ENCODE results near the gene LDAF1. TPM values are rescaled to one million over a fixed set of nuclear protein-coding genes. Genes with fewer than 3 reads are reported as not detected.
"Not testable (repeated sequence)": the region's sequence is repeated elsewhere in the genome, so short reads cannot be mapped to it uniquely, and the experiment has no call there.

LDAF1 gene
- total and polyA plus RNA-seq, 9 donors, result 28.0 to 38.8 (median 31.7) TPM

- H3K36me3 ChIP-seq (ENCODE audit: control insufficient read depth, insufficient read depth, low read length), result peaks cover 36% of the 10 kb centered on the region
- H3K27ac ChIP-seq (ENCODE audit: low read length); H3K9me3 ChIP-seq (replicated peaks; ENCODE audit: control insufficient read depth, low read depth, low read length); H3K4me3 ChIP-seq (ENCODE audit: low read length); H3K27me3 ChIP-seq (ENCODE audit: control insufficient read depth, insufficient read depth, low read length); DNase-seq; H3K4me1 ChIP-seq (ENCODE audit: control insufficient read depth, insufficient read depth, low read length): not testable (repeated sequence)
- WGBS (ENCODE audit: insufficient coverage), result 92% methylated on average over 6 of the region's 8 CpGs
Observed at GRCh38 chr16:21170116-21170515, 11.6 kb downstream of the LDAF1 start.

DNA sequence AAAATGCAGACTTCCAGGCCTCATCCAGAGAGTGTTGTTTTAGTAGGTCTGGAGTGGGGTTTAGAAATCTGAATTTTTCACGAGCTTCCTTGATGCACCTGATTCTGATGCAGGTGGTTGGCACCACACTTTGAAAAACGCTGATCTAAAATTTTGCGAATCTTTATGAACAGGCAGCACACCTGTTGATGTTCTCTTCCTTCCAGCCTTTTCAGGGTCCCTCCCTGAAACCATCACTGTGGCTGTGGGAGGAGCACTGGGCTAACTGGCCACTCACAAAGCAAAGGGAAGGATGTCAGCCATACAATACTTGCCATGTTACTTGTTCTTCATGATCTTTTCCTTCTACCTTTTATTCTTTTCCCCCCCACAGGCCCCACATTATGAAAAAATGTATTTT, 14.2 kb downstream of the LDAF1 start:
- DNase-seq, result no peak
- 100% methylated on average over 3 of the region's 3 CpGs for WGBS (ENCODE audit: insufficient coverage)
- H3K27ac ChIP-seq (ENCODE audit: low read length), result no peak overlapping the region
- H3K36me3 ChIP-seq (ENCODE audit: control insufficient read depth, insufficient read depth, low read length), result peaks cover 30% of the 10 kb centered on the region
- no peaks in the 10 kb centered on the region for H3K9me3 ChIP-seq (replicated peaks; ENCODE audit: control insufficient read depth, low read depth, low read length)
- H3K27me3 ChIP-seq (ENCODE audit: control insufficient read depth, insufficient read depth, low read length), result no peaks in the 10 kb centered on the region
- no peaks in the 10 kb centered on the region for H3K4me1 ChIP-seq (ENCODE audit: control insufficient read depth, insufficient read depth, low read length)
- no peak overlapping the region for H3K4me3 ChIP-seq (ENCODE audit: low read length)

DNA sequence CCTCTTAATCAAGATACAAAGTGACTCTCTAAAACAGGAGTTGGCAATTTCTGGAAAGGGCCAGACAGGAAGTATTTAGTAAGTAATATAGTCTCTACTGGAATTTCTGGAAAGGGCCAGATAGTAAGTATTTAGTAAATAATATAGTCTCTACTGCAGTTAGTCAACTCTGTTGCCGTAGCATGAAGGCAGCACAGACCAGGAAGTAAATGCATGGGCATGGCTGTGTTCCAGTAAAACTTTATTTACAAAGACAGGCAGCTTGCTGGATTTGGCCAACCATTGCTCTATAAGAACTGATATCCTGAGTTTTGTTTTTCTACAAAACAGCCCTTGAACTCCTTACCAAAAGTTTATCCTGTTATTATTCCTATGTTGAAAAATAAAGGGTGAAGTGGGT, 16.9 kb downstream of the LDAF1 start:
- WGBS (ENCODE audit: insufficient coverage), result no CpG with 5 or more reads among the region's 1 CpG
- no peaks in the 10 kb centered on the region for H3K4me1 ChIP-seq (ENCODE audit: control insufficient read depth, insufficient read depth, low read length)
- H3K36me3 ChIP-seq (ENCODE audit: control insufficient read depth, insufficient read depth, low read length), result peaks cover 29% of the 10 kb centered on the region
- no peak overlapping the region for H3K27ac ChIP-seq (ENCODE audit: low read length)
- H3K9me3 ChIP-seq (replicated peaks; ENCODE audit: control insufficient read depth, low read depth, low read length), result no peaks in the 10 kb centered on the region
- H3K27me3 ChIP-seq (ENCODE audit: control insufficient read depth, insufficient read depth, low read length), result no peaks in the 10 kb centered on the region
- DNase-seq, result no peak
- no peak overlapping the region for H3K4me3 ChIP-seq (ENCODE audit: low read length)

DNA sequence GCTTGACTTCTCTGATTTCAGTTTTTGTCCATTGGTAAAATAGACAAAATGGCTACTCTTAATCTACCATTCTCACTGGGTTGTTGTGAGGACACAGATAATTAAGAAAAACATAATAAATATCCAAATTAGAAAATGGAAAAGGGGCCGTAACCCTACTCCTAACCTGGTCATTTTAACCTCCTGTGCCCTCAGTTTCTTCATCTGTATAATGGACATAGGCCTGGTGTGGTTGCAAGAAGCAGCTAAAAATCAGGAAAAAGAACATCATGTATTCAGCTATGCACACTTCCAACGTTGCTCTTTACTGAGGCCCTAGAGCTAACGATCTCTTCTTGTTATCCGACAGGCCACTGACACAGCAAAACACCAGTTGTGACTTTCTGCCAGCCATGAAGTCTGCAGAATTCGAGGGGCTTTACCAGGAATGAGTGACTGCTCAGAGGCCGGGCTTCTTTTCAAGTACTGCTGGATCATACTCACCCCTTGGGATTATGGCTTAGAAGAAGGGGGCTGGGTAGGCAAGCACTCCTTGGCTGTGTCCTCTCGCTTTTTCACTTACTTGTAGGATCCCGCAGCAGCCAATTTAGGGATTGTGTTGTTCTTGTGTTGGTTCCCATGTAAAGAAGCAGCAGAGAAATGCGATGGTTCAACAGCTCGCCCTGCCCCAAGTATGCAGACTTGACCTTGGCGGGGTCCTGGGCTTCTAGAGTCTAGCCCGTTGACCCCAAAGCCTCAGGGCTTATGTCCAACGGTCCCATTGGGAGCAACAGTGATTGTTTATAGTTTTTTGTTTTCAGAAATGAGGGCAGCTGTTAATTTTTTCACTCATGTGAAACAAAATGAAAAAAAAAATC, 20.9 kb downstream of the LDAF1 start:
- Histone ChIP-seq H3K27me3 (ENCODE audit: control insufficient read depth, insufficient read depth, low read length) (no peaks in the 10 kb centered on the region), H3K27ac (ENCODE audit: low read length) (no peak overlapping the region), H3K4me3 (ENCODE audit: low read length) (no peak overlapping the region), H3K4me1 (ENCODE audit: control insufficient read depth, insufficient read depth, low read length) (no peaks in the 10 kb centered on the region), H3K36me3 (ENCODE audit: control insufficient read depth, insufficient read depth, low read length) (peaks cover 22% of the 10 kb centered on the region), H3K9me3 (replicated peaks; ENCODE audit: control insufficient read depth, low read depth, low read length) (no peaks in the 10 kb centered on the region)
- WGBS (ENCODE audit: insufficient coverage), result 100% methylated on average over 1 of the region's 13 CpGs
- DNase-seq, result peak; percentile 25

DNA sequence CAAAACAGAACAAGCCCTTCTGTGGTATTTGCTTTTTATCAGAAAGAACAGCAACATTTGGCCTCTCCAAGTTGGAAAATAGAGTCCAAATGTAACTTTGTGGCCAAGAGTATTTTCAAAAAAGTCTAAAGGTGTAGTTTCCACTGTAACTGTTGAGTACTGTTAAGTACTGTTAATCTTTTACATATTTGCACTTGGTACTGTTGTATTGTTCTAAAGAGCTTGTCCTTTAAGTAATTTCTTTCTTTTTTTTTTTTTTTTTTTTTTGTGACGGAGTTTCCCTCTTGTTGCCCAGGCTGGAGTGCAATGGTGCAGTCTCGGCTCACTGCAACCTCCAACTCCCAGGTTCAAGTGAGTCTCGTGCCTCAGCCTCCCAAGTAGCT, 21.5 kb downstream of the LDAF1 start:
- DNase-seq, result no peak
- H3K27me3 ChIP-seq (ENCODE audit: control insufficient read depth, insufficient read depth, low read length), result no peaks in the 10 kb centered on the region
- no peaks in the 10 kb centered on the region for H3K4me1 ChIP-seq (ENCODE audit: control insufficient read depth, insufficient read depth, low read length)
- peaks cover 22% of the 10 kb centered on the region for H3K36me3 ChIP-seq (ENCODE audit: control insufficient read depth, insufficient read depth, low read length)
- no CpG with 5 or more reads among the region's 3 CpGs for WGBS (ENCODE audit: insufficient coverage)
- H3K9me3 ChIP-seq (replicated peaks; ENCODE audit: control insufficient read depth, low read depth, low read length), result no peaks in the 10 kb centered on the region
- no peak overlapping the region for H3K27ac ChIP-seq (ENCODE audit: low read length)
- H3K4me3 ChIP-seq (ENCODE audit: low read length), result no peak overlapping the region

DNA sequence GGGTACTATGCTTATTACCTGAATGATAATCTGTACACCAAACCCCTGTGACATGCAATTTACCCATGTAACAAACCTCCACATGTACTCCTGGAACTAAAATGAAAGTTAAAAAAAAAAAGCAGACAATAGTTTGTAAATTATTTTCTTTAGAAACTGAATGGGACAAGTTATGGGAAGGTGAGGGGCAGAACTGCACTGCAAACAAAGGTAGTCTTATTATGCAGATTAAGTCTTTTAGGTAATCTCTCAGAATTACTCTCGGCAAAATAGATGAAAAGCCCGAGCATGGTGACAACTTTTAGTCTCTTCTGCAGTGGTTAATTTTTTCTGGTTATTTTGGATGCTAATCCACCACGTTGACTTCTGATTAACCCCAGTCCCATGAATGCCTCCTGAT, 25.5 kb downstream of the LDAF1 start:
- no CpG with 5 or more reads among the region's 3 CpGs for WGBS (ENCODE audit: insufficient coverage)
- no peak for DNase-seq
- H3K27ac ChIP-seq (ENCODE audit: low read length), result no peak overlapping the region
- no peaks in the 10 kb centered on the region for H3K4me1 ChIP-seq (ENCODE audit: control insufficient read depth, insufficient read depth, low read length)
- H3K36me3 ChIP-seq (ENCODE audit: control insufficient read depth, insufficient read depth, low read length), result peaks cover 22% of the 10 kb centered on the region
- no peaks in the 10 kb centered on the region for H3K9me3 ChIP-seq (replicated peaks; ENCODE audit: control insufficient read depth, low read depth, low read length)
- H3K4me3 ChIP-seq (ENCODE audit: low read length), result no peak overlapping the region
- H3K27me3 ChIP-seq (ENCODE audit: control insufficient read depth, insufficient read depth, low read length), result peaks cover 2% of the 10 kb centered on the region

DNA sequence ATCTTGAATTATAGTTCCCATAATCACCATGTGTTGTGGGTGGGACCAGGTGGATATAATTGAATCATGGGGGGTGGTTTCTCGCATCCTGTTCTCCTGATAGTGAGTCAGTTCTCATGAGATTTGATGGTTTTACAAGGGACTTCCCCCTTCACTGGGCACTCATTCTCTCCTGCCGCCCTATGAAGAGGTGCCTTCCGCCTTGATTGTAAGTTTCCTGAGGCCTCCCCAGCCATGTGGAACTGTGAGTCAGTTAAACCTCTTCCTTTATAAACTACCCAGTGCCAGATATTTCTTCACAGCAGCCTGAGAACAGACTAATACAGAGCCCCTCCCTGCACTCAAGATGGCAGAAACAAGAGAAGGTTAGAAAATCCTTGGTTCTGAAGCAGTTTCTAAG, 26.4 kb downstream of the LDAF1 start:
- no peak for DNase-seq
- H3K27me3 ChIP-seq (ENCODE audit: control insufficient read depth, insufficient read depth, low read length), result peaks cover 4% of the 10 kb centered on the region
- H3K27ac ChIP-seq (ENCODE audit: low read length), result no peak overlapping the region
- no peaks in the 10 kb centered on the region for H3K9me3 ChIP-seq (replicated peaks; ENCODE audit: control insufficient read depth, low read depth, low read length)
- no peak overlapping the region for H3K4me3 ChIP-seq (ENCODE audit: low read length)
- peaks cover 16% of the 10 kb centered on the region for H3K36me3 ChIP-seq (ENCODE audit: control insufficient read depth, insufficient read depth, low read length)
- H3K4me1 ChIP-seq (ENCODE audit: control insufficient read depth, insufficient read depth, low read length), result no peaks in the 10 kb centered on the region
- 83% methylated on average over 1 of the region's 3 CpGs for WGBS (ENCODE audit: insufficient coverage)

GRCh38 chr16:21185659-21186325, 27.3 kb downstream of the LDAF1 start:
- Histone ChIP-seq H3K27ac (ENCODE audit: low read length) (no peak overlapping the region), H3K9me3 (replicated peaks; ENCODE audit: control insufficient read depth, low read depth, low read length) (no peaks in the 10 kb centered on the region), H3K27me3 (ENCODE audit: control insufficient read depth, insufficient read depth, low read length) (peaks cover 4% of the 10 kb centered on the region), H3K4me1 (ENCODE audit: control insufficient read depth, insufficient read depth, low read length) (no peaks in the 10 kb centered on the region), H3K4me3 (ENCODE audit: low read length) (no peak overlapping the region), H3K36me3 (ENCODE audit: control insufficient read depth, insufficient read depth, low read length) (peaks cover 13% of the 10 kb centered on the region)
- no peak for DNase-seq
- 73% methylated on average over 4 of the region's 12 CpGs for WGBS (ENCODE audit: insufficient coverage)

DNA sequence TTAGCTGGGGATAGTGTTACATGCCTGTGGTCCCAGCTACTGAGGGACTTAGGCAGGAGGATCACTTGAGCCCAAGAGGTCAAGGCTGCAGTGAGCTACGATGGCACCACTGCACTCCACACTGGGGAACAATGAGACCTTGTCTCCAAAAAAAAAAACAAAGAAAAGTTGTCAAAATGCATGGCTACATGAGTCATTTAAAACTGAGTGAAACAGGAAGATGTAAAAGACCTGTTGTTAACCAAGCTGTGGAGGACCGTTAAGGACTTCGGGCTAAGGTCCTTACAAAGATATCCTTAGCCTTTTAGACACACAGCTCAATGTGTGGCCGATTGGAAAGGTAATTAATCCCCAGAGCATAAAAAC, 27.8 kb downstream of the LDAF1 start:
- no peak for DNase-seq
- Histone ChIP-seq H3K27me3 (ENCODE audit: control insufficient read depth, insufficient read depth, low read length) (peaks cover 4% of the 10 kb centered on the region), H3K36me3 (ENCODE audit: control insufficient read depth, insufficient read depth, low read length) (peaks cover 8% of the 10 kb centered on the region), H3K4me3 (ENCODE audit: low read length) (no peak overlapping the region), H3K9me3 (replicated peaks; ENCODE audit: control insufficient read depth, low read depth, low read length) (no peaks in the 10 kb centered on the region), H3K27ac (ENCODE audit: low read length) (no peak overlapping the region), H3K4me1 (ENCODE audit: control insufficient read depth, insufficient read depth, low read length) (no peaks in the 10 kb centered on the region)
- WGBS (ENCODE audit: insufficient coverage), result 38% methylated on average over 1 of the region's 4 CpGs

DNA sequence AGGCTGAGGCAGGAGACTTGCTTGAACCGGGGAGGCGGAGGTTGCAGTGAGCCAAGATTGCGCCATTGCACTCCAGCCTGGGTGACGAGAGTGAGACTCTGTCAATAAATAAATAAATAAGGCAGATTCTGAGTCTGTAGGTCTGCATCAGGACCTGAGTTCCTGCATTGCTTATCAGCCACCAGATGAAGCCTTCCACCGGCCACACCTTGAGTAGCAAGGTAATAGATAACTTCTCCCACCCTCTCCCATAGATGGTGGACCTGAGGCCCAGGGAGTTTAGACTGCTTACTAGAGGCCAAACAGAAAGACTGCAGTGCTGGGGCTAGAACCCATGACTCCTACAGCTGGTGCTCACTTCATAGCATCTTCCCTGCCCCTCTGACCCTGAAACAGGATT, 30.8 kb downstream of the LDAF1 start:
- WGBS (ENCODE audit: insufficient coverage), result 83% methylated on average over 2 of the region's 5 CpGs

More for the DNA sequence above, 30.8 kb downstream of the LDAF1 start:
- Histone ChIP-seq H3K27me3 (ENCODE audit: control insufficient read depth, insufficient read depth, low read length) (peaks cover 4% of the 10 kb centered on the region), H3K4me3 (ENCODE audit: low read length) (no peak overlapping the region), H3K36me3 (ENCODE audit: control insufficient read depth, insufficient read depth, low read length) (no peaks in the 10 kb centered on the region), H3K27ac (ENCODE audit: low read length) (no peak overlapping the region), H3K9me3 (replicated peaks; ENCODE audit: control insufficient read depth, low read depth, low read length) (peaks cover 4% of the 10 kb centered on the region), H3K4me1 (ENCODE audit: control insufficient read depth, insufficient read depth, low read length) (no peaks in the 10 kb centered on the region)
- DNase-seq, result no peak

All from muscle of leg (tissue), 11 donors.